ENCODE measurements around the gene MYO15B.

MYO15B gene

GRCh38 chr17:75602644-75603043 lies 15.0 kb downstream of the MYO15B start:
- DNase-seq (ENCODE audit: low read depth): no peak

- DNase-seq (ENCODE audit: low read depth): no peak
Observed at GRCh38 chr17:75603123-75603522, 15.5 kb downstream of the MYO15B start.

GRCh38 chr17:75604034-75604695 lies 16.6 kb downstream of the MYO15B start:
- DNase-seq (ENCODE audit: low read depth): no peak

- DNase-seq (ENCODE audit: low read depth): no peak
Observed at GRCh38 chr17:75605790-75606189, 18.2 kb downstream of the MYO15B start.

- DNase-seq (ENCODE audit: low read depth): no peak
Observed at GRCh38 chr17:75607086-75607485, 19.5 kb downstream of the MYO15B start.

- no peak for DNase-seq (ENCODE audit: low read depth)
Observed at GRCh38 chr17:75610103-75610984, 22.7 kb downstream of the MYO15B start.

- DNase-seq (ENCODE audit: low read depth): no peak
Observed at GRCh38 chr17:75611851-75612429, 24.3 kb downstream of the MYO15B start.

- no peak for DNase-seq (ENCODE audit: low read depth)
Observed at GRCh38 chr17:75612906-75613626, 25.5 kb downstream of the MYO15B start.

GRCh38 chr17:75614006-75614405 lies 26.4 kb downstream of the MYO15B start:
- no peak for DNase-seq (ENCODE audit: low read depth)

GRCh38 chr17:75614556-75615270 lies 27.1 kb downstream of the MYO15B start:
- no peak for DNase-seq (ENCODE audit: low read depth)

- no peak for DNase-seq (ENCODE audit: low read depth)
Observed at GRCh38 chr17:75615301-75615700, 27.7 kb downstream of the MYO15B start.

- DNase-seq (ENCODE audit: low read depth): no peak
Observed at GRCh38 chr17:75616521-75617122, 29.0 kb downstream of the MYO15B start.

- DNase-seq (ENCODE audit: low read depth): no peak
Observed at GRCh38 chr17:75617218-75617617, 29.6 kb downstream of the MYO15B start.

GRCh38 chr17:75617675-75618074 lies 30.1 kb downstream of the MYO15B start:
- no peak for DNase-seq (ENCODE audit: low read depth)

GRCh38 chr17:75619506-75620431 lies 32.2 kb downstream of the MYO15B start:
- DNase-seq (ENCODE audit: low read depth): no peak

GRCh38 chr17:75621489-75621888 lies 33.9 kb downstream of the MYO15B start:
- no peak for DNase-seq (ENCODE audit: low read depth)

- no peak for DNase-seq (ENCODE audit: low read depth)
Observed at GRCh38 chr17:75622076-75622475, 34.5 kb downstream of the MYO15B start.

- no peak for DNase-seq (ENCODE audit: low read depth)
Observed at GRCh38 chr17:75622771-75623273, 35.2 kb downstream of the MYO15B start.

GRCh38 chr17:75623386-75623785 lies 35.8 kb downstream of the MYO15B start:
- no peak for DNase-seq (ENCODE audit: low read depth)

GRCh38 chr17:75624021-75624420 lies 36.4 kb downstream of the MYO15B start:
- DNase-seq (ENCODE audit: low read depth): no peak
